GM19025 (cell line): ENCODE measurements around the gene ILDR1.
"Not testable (repeated sequence)": the region's sequence is repeated elsewhere in the genome, so short reads cannot be mapped to it uniquely, and the experiment has no call there.

Source experiments
- ATAC-seq: cut with Tn5 transposase; IDR thresholded peaks from one replicate; pipeline ENCODE4 v1.9.1; 2021; ENCODE audit warnings: mild to moderate bottlenecking, low read depth, moderate library complexity; ENCODE audit not compliant: unreplicated experiment

The ILDR1 gene

GRCh38 chr3:121957674-121958415 lies 64.2 kb downstream of the ILDR1 start:
- peak; percentile 84 for ATAC-seq

GRCh38 chr3:121956363-121956762 lies 65.7 kb downstream of the ILDR1 start:
- no peak for ATAC-seq

- no peak for ATAC-seq
Observed at GRCh38 chr3:121951291-121951919, 70.6 kb downstream of the ILDR1 start.

- ATAC-seq = no peak
Observed at GRCh38 chr3:121948641-121949040, 73.4 kb downstream of the ILDR1 start.

GRCh38 chr3:121943431-121943830 lies 78.6 kb downstream of the ILDR1 start:
- ATAC-seq = no peak

GRCh38 chr3:121942116-121942786 lies 79.8 kb downstream of the ILDR1 start:
- no peak for ATAC-seq

- no peak for ATAC-seq
Observed at GRCh38 chr3:121941592-121941991, 80.5 kb downstream of the ILDR1 start.

GRCh38 chr3:121938141-121938855 lies 83.7 kb downstream of the ILDR1 start:
- not testable (repeated sequence) for ATAC-seq
